Kidney (tissue), 14 donors: ENCODE measurements around the gene NLRP1. TPM values are rescaled to one million over a fixed set of nuclear protein-coding genes. Genes with fewer than 3 reads are reported as not detected.
A peak's percentile ranks its signal among the peaks of the same experiment; 100 is the strongest.

Source experiments
- DNase-seq, 5 donors: peaks; one replicate each; pipeline ENCODE4 v3.0.0-alpha.2; 2013 to 2020
- FAIRE-seq: peaks from 2 replicates; lab custom pipeline; 2012; peaks lifted over from hg19 to GRCh38; lab: Jason Lieb, UNC
- H3K27ac ChIP-seq, 2 donors: one replicate each; pipeline ENCODE4 v1.7.0; 2013; ENCODE audit warnings: low read depth in 2 of 2, low read length in 2 of 2, inconsistent platforms in 1 of 2
- H3K27me3 ChIP-seq: one replicate; pipeline ENCODE4 v1.7.1; 2013; ENCODE audit warnings: low read length, inconsistent platforms; ENCODE audit not compliant: control insufficient read depth, insufficient read depth
- H3K36me3 ChIP-seq, 3 donors: one replicate each; pipeline versions ENCODE4 v1.7.0 to v1.7.1; 2013; ENCODE audit warnings: low read length in 3 of 3, control low read depth in 1 of 3, inconsistent platforms in 1 of 3; ENCODE audit not compliant: insufficient read depth in 3 of 3, control insufficient read depth in 2 of 3
- H3K4me1 ChIP-seq, 3 donors: one replicate each; pipeline versions ENCODE4 v1.7.0 to v1.7.1; 2013; ENCODE audit warnings: low read length in 3 of 3, inconsistent platforms in 1 of 3, low read depth in 1 of 3; ENCODE audit not compliant: control insufficient read depth in 2 of 3, insufficient read depth in 2 of 3
- H3K4me3 ChIP-seq, 3 donors: one replicate each; pipeline versions ENCODE4 v1.7.0 to v1.8.1; 2013; ENCODE audit warnings: low read length in 3 of 3, control low read depth in 1 of 3, inconsistent platforms in 1 of 3
- H3K9ac ChIP-seq, 3 donors: one replicate each; pipeline versions ENCODE4 v1.7.0 to v1.7.1; 2013; ENCODE audit warnings: low read length in 3 of 3, control low read depth in 1 of 3, inconsistent platforms in 1 of 3
- H3K9me3 ChIP-seq, 3 donors: one replicate each; pipeline versions ENCODE4 v1.7.0 to v1.7.1; 2013; ENCODE audit warnings: low read length in 3 of 3, control low read depth in 1 of 3, inconsistent platforms in 1 of 3; ENCODE audit not compliant: control insufficient read depth in 2 of 3, insufficient read depth in 1 of 3
- intact Hi-C: fragments of 100-400 bp; cut with DNase I; formaldehyde crosslinking; loops from one replicate; pipeline ENCODE4 v1.11.1; 2022
- polyA plus RNA-seq: library from polyadenylated mRNA; stranded (reverse); fragments of 350-450 nt; fragmentation: Illumina TruSeq; extraction: RNeasy Lipid Tissue Mini Kit (QIAGEN cat#74804); gene quantifications from one replicate; pipeline ENCODE4 v1.2.3, GENCODE V29; 2014; ENCODE audit warnings: low read depth, low replicate concordance; ENCODE audit not compliant: insufficient read depth
- total RNA-seq: library from RNA; stranded (reverse); fragmentation: NEBNext Ultra II Directional; extraction: Animal tissue kit (Norgen Biotek cat#: 25700); gene quantifications from one replicate; pipeline ENCODE4 v1.2.1, GENCODE V29; 2021
- TF ChIP-seq, protein P1 (sequence below): IDR thresholded peaks from 3 replicates; pipeline ENCODE4 v1.5.1; 2012; ENCODE audit warnings: mild to moderate bottlenecking, moderate library complexity, borderline replicate concordance; ENCODE audit not compliant: insufficient read depth; ENCODE audit errors: extremely low read depth
- donor health status: control.
- donor health status: control.
- donor health status: control.
- donor health status: control.
- donor health status: control.
- donor health status: DM: yes; HTN: yes; CAD: no.
- donor health status: Normal renal cell carcinoma (clear cell type).

The NLRP1 gene
- total and polyA plus RNA-seq, 2 donors from 2014 or later = 11.4 to 19.6 TPM

DNA sequence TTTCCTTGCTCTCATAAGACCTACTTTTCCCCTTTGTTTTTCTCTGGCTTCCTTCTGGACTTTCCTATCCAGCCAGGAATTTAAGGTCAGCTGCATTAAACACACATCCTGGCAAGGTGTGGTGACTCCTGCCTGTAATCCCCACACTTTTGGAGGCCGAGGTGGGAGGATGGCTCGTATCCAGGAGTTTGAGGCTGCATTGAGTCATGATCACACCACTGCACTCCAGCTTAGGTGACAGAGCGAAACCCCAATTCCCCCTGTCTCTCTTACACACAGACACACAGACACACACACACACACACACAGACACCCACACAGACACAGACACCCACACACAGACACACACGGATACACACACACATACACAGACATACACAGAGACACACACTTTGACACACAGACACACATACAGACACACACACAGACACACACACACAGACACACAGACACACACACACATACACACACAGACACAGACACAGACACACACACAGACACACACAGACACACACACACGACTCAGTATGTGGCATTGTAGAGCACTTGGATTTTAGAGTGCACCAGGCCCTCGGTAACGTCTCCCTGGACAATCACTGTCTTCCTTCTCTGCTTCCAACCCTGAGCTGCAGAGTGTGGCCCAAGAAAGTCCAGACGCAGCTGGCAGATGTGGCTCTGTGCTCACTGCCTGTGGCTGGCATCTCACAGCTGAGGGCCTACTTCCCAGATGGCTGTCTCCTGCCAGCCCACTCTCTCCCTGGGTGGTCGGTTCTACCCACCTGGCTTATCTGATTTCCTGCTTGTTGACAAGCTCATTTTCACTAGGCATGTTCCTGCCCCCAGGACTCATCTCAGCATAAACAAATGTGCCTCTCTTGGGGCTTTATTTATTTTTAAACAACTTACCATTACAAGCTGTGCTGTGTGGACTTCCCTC lies 39.0 kb downstream of the NLRP1 start:
- intact Hi-C loops = no loop called here
- TF ChIP-seq, protein P1, sequence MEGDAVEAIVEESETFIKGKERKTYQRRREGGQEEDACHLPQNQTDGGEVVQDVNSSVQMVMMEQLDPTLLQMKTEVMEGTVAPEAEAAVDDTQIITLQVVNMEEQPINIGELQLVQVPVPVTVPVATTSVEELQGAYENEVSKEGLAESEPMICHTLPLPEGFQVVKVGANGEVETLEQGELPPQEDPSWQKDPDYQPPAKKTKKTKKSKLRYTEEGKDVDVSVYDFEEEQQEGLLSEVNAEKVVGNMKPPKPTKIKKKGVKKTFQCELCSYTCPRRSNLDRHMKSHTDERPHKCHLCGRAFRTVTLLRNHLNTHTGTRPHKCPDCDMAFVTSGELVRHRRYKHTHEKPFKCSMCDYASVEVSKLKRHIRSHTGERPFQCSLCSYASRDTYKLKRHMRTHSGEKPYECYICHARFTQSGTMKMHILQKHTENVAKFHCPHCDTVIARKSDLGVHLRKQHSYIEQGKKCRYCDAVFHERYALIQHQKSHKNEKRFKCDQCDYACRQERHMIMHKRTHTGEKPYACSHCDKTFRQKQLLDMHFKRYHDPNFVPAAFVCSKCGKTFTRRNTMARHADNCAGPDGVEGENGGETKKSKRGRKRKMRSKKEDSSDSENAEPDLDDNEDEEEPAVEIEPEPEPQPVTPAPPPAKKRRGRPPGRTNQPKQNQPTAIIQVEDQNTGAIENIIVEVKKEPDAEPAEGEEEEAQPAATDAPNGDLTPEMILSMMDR = no peak
- FAIRE-seq (no peak), DNase-seq (no peak)
- H3K4me1 ChIP-seq = no peaks in the 10 kb centered on the region
- no peak overlapping the region for H3K27ac ChIP-seq
- no peaks in the 10 kb centered on the region for H3K36me3 ChIP-seq
- no peaks in the 10 kb centered on the region for H3K9me3 ChIP-seq
- H3K27me3 ChIP-seq = no peaks in the 10 kb centered on the region
- H3K9ac ChIP-seq = no peak overlapping the region
- no peak overlapping the region for H3K4me3 ChIP-seq

DNA sequence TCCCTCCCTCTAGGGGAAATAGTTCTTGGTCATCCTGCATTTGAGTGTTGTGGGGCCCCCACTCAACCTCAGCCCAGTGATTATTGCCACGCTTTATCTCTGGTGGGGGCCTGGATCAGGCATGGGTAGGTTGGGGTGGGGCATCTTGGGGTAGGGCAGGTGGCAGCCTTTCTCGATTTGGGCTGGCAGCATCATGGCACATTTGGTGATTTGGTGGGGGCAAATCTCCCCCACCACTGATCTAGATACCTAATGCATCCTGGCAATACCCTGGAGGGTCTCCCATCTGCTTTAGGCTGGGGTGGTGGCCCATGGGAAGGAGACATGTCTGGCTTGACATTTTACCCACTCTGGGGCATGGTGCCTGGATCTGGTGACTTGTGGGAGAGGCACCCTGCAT lies 40.2 kb downstream of the NLRP1 start:
- Histone ChIP-seq H3K9me3 (no peaks in the 10 kb centered on the region), H3K4me3 (no peak overlapping the region), H3K27me3 (no peaks in the 10 kb centered on the region), H3K9ac (no peak overlapping the region), H3K36me3 (no peaks in the 10 kb centered on the region), H3K4me1 (no peaks in the 10 kb centered on the region), H3K27ac (no peak overlapping the region)
- DNase-seq (no peak), FAIRE-seq (no peak)
- TF ChIP-seq, protein P1 = no peak
- intact Hi-C loops = no loop called here

DNA sequence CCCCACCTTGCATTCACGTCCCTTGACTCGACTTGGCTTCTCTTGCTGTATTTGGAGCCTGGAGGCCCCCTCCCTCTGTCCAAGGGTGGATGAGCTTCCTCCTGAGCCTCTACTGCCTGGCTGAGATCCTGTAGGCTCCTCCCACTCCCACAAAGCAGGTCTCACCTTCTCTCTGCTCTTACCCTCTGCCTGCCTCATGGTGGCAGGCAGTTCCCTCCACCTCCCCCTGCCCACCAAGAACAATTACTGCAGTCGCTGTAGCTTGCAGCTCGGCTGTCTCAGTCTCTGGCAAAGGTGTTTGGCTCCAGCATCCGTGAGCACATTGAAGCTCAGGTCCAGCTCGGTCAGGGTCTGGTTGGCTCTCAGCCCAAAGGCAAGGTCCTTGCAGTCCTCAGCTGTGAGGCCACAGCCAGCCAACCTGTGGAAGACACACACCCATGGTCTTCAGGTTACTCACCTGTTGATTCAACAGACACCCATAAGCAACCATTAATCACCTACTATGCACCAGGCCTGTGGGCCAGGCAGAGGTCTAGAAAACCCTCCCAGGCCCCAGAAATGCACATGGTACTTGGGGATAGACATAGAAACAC lies 42.6 kb downstream of the NLRP1 start:
- intact Hi-C loops = no loop called here
- H3K9me3 ChIP-seq = no peaks in the 10 kb centered on the region
- H3K27me3 ChIP-seq = no peaks in the 10 kb centered on the region
- no peaks in the 10 kb centered on the region for H3K4me1 ChIP-seq
- TF ChIP-seq, protein P1 = no peak
- no peak overlapping the region for H3K27ac ChIP-seq
- H3K9ac ChIP-seq = no peak overlapping the region
- no peak overlapping the region for H3K4me3 ChIP-seq
- DNase-seq (peak in 4 of 5 donors; percentile 25 to 55 (median 40)), FAIRE-seq (no peak)
- no peaks in the 10 kb centered on the region for H3K36me3 ChIP-seq
